LNCAP (cell line): ENCODE measurements around the gene LDAH.

Experiments used
- CTCF ChIP-seq: fragments of 450-650 bp; IDR thresholded peaks from 2 replicates; pipeline ENCODE4 v1.5.1; 2017; ENCODE audit warnings: mild to moderate bottlenecking

LDAH gene

GRCh38 chr2:20728114-20728758 lies 94.7 kb downstream of the LDAH start:
- TF ChIP-seq CTCF = no peak

GRCh38 chr2:20726913-20727312 lies 96.0 kb downstream of the LDAH start:
- no peak for TF ChIP-seq CTCF

- TF ChIP-seq CTCF = no peak
Measured at GRCh38 chr2:20725782-20726181, 97.1 kb downstream of the LDAH start.

GRCh38 chr2:20724500-20725053 lies 98.3 kb downstream of the LDAH start:
- no peak for TF ChIP-seq CTCF

- no peak for TF ChIP-seq CTCF
Measured at GRCh38 chr2:20723543-20723942, 99.4 kb downstream of the LDAH start.

- TF ChIP-seq CTCF = no peak
Measured at GRCh38 chr2:20722592-20723240, 100.2 kb downstream of the LDAH start.

- TF ChIP-seq CTCF = no peak
Measured at GRCh38 chr2:20717641-20718040, 105.3 kb downstream of the LDAH start.
